Stimulated activated CD8-positive, alpha-beta memory T cell treated with anti-CD3 and anti-CD28 coated beads, Interleukin-15, amount 100 ng/mL, for 1 hour (primary cell): ENCODE measurements around the gene ALDH1A3.

ENCODE experiments used
- DNase-seq: peaks from one replicate; pipeline ENCODE4 v3.0.0-alpha.2; 2020; ENCODE audit warnings: low read depth

The ALDH1A3 gene

DNA sequence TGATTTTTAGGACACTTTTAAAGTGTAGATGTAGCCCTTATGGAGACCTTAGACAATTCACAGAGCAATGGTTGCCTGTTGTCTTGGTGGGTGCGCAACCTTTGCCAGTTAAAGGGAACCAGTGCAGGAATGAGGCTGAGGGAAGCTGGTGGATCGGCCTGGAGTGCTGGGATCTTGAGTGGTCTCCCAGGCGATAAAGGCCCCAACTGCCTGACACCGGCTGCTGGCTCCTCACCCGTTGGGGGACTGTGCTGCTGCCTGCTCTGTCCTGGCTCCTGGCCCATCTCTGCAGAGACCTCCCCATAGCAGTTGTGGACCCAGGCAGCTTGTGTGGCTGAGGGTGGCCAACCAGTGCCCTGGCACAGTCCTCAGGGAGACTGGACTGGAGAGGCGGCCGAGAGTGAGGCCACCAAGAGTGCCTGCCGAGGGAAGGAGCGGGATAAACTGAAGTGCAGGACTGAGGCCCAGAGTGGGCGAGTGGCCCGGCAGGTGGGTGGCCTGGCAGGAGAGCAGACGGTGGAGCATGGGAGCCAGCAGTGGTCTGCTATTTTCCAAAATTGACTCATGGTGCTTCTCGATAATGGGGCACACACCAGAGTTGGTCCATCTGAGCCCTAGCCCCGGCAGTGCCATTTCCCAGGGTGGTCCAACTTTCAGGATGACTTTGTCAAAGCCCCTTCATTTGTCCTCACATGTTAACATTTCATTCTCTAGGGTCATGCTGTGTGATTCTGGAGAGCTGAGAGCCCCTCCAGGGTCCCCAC, 2.1 kb downstream of the ALDH1A3 start:
- no peak for DNase-seq

DNA sequence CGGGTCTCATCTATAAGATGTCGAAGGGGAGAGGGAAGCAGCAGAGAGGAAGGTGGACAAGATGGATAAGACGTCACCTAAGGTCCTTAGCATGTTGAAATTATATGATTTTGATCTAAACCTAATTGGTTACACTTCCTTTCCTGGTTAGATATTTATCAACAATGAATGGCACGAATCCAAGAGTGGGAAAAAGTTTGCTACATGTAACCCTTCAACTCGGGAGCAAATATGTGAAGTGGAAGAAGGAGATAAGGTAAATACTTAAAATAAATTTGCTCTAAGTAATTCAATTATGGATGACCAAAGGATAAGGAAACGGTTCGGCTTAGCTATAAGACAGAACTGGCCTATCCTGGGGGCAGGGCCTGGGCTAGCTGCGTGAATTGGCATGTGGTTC, 5.5 kb downstream of the ALDH1A3 start:
- DNase-seq: no peak

DNA sequence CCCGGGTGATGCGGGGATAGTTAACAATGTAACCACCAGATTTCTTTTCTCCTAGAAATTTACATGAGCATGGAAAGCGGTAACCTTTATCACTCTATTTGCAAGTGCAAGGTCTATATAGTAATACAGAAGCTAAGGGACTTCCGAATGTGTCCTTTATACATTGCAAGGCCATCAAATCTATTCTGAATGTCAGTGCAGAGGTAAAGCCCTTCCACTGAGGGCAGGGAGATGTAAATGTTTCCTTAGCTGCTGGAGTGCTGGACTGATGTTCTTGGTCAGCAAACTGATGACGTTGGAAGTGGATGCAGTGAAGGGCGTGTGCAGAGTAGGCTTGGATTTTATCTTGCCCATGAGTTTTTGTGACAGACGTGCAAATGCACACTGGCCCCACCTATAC, 6.2 kb downstream of the ALDH1A3 start:
- DNase-seq: no peak

DNA sequence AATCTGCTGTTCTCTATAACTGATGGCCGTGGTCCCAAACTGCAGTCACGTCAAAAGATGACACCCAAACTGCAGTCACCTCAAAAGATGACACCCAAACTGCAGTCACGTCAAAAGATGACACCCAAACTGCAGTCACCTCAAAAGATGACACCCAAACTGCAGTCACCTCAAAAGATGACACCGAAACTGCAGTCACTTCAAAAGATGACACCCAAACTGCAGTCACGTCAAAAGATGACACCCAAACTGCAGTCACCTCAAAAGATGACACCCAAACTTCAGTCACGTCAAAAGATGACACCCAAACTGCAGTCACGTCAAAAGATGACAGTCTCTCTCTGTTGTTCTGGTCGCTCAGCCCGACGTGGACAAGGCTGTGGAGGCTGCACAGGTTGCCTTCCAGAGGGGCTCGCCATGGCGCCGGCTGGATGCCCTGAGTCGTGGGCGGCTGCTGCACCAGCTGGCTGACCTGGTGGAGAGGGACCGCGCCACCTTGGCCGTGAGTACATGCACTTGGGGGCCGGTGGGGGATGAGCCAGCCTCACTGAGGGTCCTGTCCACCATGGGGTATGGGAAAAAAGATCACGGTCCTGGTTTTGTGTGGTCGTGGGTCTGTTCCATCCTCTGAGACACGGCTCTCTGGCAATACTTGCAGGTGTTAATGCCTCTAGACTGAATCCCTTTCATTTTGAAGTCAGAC, 7.7 kb downstream of the ALDH1A3 start:
- no peak for DNase-seq

DNA sequence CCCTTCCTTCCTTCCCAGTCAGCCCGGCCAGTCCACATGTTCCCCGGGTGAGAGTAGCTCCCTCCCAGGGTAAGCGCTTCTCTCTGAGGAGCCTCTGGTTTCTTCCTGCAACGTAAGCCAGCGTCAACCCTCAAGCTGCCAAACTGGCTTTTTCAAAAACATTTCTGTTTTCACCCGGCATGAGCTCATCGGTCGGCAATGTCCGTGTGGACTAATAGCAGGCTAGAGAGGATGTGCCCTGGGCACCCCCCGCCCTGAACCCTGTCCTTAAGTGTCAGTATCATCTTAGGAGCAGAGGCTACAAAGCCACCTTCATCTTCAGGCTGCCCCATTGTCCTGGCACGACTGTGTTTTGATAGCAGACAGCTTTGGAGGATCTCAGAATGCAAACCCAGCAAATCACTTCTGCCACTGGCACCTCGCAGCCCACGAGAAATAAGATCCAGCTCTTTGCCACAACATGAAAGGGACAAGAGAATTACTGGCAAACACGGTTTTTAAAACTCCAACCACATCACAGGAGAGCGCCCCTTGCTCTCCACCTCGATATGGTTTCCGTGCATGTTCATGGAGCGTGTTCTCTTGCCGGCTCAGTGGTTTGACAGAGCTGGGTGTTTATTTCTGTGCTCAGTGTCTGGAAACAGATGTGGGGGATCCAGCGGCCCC, 9.9 kb downstream of the ALDH1A3 start:
- DNase-seq: no peak

GRCh38 chr15:100890051-100890720, 10.6 kb downstream of the ALDH1A3 start:
- DNase-seq: no peak

DNA sequence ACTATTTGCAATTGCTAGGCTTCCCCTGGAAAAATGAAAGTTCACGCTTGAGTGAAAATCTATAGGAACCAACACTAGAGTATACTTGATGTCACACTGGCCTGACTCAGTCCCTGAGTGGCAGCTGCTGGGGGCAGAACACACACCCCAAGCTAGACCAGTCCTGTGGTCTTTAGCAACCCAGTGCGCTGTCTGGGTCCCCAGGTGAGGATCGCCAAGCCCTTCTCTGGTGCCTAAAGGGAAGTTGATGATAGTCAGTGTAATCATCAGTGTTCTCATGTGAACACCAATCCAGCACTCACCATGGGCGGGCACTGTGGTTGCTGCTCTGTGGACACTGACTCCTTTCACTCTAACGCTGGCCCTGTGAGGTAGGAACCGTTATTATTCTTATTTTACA, 11.2 kb downstream of the ALDH1A3 start:
- no peak for DNase-seq

DNA sequence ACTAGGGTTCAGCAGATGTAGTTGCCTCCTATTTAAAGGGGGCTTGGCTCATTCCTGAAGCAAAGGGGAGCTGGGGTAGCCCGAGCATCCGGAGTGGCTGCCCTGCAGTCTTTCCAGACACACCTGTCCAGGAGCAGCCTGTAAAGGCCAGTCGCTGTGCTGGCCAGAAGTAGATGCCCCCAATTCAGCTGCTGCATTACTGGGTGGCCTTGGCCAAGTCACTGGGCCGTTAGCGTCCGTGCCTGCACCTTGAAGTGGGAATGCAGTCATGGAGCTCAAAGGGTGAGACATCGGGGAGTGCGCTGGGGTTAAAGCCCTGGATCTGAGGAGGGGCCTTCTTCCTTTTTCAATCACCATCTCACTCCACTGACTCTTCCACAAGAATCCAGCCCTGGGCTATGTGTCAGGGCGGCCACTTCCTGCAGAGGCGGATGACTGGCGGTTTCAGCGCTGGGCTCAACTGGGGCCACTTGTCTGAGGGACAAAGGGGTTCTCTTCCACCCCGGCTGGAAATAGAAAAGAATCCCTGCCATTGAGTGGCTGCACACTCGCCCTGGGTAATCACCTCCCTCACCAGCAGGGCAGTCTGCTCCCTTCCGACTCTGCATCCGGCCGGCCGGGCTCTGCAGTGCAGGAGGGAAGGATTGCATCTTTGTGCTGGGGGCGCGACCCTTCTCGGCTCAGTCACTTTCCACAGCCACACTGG, 11.8 kb downstream of the ALDH1A3 start:
- DNase-seq: no peak

DNA sequence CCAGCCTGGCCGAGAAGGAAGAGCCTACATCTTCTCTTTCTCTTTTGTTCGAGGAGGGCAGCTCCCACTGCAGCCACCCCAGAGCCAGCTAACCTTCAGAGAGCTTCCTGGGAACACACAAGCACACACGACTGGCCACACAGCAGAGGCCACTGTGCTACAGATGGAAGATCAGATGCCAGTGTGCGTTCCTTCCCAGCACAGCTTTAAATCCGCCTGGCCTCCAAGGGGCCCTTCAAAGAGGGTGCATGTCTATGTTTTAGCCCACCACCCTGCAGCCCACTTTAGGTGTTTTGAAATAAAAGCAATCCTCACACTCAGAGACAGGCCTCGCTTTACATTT, 12.4 kb downstream of the ALDH1A3 start:
- no peak for DNase-seq

DNA sequence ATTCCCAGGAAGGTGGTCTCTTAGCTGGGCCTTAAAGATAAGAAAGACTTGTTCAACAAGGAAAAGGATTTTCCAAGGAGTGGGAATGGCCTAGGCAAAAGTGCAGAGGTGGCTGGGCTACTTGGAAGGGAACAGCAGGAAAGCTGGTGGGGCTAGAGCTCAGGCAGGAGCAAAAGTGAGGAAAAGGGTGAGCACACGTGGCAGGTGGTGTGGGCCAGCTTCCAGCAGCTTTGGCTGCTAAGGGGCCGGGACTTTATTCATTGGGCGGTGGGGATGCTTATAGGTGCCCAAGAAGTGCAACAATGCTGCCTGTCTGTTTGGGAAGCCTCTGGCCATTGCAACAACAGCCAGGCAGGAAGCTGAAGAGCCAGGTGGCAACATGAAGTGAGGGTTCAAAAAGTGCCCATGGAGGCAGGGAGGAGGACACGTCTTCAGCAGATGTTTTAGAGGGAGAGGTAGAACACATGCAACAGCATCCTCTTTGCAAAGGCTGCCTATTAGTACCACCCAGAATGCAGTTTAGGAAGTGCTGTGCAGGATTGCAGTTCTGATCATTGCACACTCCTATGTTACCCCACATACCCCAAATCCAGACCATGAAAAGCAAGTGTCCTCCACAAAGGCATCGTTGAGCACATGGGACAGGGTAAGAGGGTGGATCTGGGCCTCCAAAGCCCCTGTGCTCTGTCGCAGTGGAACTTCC, 13.8 kb downstream of the ALDH1A3 start:
- DNase-seq: no peak

GRCh38 chr15:100893964-100894295, 14.3 kb downstream of the ALDH1A3 start:
- no peak for DNase-seq

DNA sequence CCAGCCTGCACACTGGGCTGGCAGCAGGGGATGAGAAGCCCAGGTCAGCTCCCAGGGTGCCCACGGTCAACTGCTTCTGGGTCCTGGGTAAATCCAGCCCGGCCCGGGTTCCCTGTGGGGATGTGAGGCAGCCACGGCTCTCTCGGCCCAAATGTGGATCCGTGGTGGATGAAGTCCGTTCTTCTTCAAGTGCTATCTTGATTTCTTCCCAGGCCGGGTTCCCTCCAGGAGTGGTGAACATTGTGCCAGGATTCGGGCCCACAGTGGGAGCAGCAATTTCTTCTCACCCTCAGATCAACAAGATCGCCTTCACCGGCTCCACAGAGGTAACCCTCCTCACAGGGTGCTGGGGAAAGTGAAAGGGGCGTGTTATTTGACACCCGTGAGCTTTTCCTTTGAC, 16.1 kb downstream of the ALDH1A3 start:
- no peak for DNase-seq

DNA sequence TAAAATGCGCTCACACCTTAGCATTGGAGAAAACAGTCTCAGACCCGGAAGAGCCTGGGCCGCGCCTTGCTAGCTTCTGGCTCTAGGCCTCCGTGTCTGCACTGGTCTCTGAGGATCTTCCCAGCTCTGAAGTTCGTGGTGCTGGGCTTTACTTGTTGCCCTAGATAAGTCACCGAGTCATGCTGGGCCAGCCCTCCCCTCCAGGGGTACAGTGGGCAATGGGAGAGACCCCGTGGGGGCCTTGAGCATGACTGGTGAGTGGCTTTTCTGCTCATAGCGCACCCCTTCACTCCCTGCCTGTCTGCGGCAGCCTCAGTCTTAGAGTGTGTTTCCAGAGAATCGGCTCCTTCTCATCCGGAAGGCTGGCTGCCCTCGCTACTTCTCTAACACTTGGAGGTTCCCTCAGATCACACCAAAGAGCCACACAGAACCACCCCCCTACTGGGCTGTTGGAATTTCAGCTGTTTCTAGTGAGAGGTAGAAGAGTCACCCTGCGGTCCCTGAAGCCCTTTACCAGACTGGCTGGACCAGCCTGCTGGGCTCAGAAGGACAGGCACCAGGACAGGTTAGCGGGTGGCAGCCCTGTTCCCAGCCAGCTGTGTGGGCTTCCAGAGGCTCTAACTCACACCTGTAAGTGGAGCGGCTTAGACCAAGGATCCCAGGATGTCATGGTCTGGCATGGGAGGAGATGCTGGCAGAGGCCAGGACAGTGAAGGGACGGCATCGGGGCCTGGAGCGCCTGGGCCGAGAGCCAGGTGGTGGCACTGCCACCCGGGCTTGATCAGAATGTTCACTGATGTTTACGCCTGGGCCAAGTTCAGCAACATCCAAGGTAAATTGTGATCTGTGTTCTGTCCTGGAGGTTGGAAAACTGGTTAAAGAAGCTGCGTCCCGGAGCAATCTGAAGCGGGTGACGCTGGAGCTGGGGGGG, 17.9 kb downstream of the ALDH1A3 start:
- DNase-seq: no peak

DNA sequence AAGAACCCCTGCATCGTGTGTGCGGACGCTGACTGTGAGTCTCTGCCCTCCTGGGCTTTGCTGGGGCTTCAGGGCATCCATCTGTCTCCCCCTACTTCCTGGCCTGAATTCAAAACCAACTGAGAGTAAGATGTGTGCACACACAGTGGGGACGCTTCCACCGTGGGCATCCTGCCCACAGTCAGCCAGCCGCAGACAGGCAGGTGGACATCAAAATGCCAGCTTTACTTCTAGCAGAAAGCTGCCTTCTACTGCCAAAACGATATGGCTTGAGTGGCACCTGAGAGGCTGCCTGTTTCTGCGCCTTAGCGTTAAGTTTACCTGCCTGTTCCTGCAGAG, 18.5 kb downstream of the ALDH1A3 start:
- no peak for DNase-seq

- DNase-seq: no peak
Measured at GRCh38 chr15:100898661-100899462, 19.2 kb downstream of the ALDH1A3 start.

- DNase-seq: no peak
Measured at GRCh38 chr15:100899601-100900000, 20.0 kb downstream of the ALDH1A3 start.

DNA sequence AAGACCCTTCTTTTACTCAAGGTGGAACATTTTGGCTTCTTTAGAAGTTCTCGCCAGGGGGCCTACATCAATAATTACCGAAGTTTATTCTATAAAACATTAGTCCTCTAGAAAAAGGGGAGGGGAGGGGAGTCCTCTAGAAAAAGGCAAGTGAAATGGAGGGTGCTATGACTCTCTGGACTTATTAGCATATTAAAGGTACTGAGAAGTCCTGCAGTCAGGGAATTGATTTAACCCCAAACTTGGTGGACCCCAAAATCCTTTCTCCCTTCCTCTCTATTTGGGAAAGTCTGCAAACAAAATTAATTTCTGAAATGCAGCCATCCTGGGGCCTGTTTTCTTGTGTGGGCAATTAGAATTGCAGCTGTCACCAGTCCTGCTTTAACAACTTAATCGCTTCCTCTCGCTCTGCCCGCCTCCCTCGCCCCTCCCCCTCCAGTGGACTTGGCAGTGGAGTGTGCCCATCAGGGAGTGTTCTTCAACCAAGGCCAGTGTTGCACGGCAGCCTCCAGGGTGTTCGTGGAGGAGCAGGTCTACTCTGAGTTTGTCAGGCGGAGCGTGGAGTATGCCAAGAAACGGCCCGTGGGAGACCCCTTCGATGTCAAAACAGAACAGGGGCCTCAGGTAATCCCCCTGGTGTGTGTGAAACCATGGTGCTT, 20.6 kb downstream of the ALDH1A3 start:
- no peak for DNase-seq

GRCh38 chr15:100900795-100901169, 21.2 kb downstream of the ALDH1A3 start:
- no peak for DNase-seq

- DNase-seq: no peak
Measured at GRCh38 chr15:100901296-100901695, 21.7 kb downstream of the ALDH1A3 start.
